ACHN (cell line): ENCODE measurements around the gene CDK4.

ENCODE experiments used
- DNase-seq: peaks from one replicate; pipeline ENCODE4 v3.0.0-alpha.2; 2015
- in situ Hi-C: cut with HindIII; loops from 2 replicates; pipeline ENCODE4 v1.10.0; 2017; ENCODE audit warnings: low sequenced_read_pairs, low pct_ligation_motif_present, low pct_unique_long_range_greater_than_20kb

Gene CDK4

GRCh38 chr12:57743769-57744168, 8.3 kb downstream of the CDK4 start:
- no peak for DNase-seq
- in situ Hi-C loops, result no loop called here

DNA sequence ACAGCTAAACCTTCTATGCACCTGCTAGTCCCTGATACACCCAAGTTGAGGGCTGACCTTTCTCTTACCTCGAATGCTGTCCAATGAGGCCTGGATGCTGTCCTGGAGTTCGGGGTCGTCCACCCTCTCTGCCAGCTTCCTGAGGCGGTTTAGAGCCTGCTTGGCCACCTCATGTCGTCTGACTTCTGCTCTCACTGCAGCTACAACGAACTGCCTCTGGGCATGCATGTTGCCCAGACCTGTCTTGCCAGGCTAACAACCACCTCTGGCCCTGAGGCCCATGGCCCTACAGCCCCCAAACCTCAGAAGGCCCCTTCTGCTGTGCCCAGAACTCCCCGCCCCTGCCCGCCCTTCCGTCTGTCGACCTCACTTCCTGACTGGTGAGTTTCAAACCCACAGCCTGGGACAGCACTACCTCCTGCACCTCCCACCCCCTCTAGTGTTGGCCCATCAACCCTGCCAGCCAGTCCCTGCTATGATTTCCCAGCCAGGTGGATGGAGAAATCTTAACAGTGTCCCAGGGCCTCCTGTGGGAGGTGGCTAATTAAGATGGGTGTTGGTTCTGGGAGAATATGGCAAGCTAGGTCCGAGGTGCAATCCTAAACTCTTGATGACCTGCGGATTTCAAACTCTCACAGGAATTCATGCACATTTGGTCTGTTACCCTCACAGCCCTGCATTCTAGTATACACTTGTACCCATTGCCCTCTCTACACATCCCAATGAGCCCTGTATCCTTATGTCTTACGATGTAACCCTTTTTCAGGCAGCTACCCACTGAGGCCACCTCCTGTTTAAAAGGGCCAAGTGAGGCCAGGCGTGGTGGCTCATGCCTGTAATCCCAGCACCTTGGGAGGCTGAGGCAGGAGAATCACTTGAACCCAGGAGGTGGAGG, 10.0 kb downstream of the CDK4 start:
- in situ Hi-C loops, result no loop called here
- peak; percentile 43 for DNase-seq

- in situ Hi-C loops, result no loop called here
- DNase-seq, result no peak
These were observed 10.7 kb downstream of the CDK4 start for GRCh38 chr12:57741413-57741789.

DNA sequence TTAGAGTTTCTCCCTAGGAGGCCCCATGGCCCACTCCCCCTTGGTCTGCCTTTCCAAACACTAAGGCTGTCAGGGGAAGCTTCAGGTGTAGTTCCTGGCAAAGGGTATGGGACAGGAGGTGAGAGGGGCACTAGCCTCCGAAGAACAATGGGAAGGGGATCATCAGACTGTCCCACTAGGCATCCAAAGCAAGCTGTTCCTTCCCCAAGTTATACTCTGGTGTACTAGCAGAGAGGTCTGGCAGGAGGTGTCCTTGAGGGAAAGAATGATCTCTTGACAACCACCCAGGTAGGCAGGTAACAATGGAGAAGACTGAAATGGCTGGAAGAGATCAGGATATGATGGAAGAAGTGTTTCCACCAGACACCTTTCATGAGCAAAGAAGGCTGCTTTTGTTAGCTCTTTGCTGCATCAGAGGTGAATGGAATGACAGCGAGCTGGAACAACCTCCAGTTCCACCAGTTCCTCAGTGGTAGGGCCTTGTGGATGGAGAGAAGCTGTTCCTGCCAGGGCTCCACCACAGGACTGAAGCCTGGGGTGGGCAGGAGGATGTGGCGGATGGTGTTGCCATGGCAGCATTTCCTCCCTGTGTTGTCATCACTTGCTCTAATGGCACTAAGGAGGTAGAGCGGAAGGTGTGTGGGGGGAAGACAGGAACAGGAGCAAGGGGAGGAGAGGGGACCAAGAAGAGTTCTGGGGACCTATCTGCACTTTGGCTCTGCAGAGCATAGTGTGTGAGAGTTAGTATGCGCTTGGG, 11.3 kb downstream of the CDK4 start:
- no peak for DNase-seq
- in situ Hi-C loops, result no loop called here

DNA sequence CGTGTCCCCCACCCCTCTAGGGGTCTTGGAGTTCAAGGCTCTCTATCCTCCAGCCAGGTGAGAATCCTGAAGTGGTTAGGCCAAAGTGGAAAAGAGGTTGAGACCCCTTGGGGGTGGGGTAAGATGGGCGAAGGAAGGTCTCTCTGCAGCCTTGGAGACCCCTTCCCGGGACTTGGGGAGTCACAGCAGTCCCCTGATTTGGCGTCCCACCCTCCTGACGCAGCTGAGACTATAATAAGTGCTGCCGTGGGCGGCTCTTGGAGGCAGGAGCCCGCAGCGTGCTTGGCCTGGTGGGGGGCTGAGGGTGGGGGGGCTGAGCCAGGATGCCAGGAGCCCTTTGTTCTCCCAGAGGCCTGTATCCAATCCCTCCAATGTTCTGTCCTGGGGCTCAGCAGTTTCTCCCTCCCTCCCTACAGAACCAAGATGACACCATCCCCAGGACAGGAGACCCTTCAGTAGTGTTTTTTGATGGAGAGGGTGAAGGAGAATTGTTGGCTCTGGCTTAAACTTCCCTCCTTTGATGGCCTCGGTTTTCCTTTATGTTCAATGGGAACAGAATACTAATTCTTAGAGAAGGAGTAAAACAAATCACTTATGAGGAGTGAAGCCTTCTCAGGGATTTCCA, 12.1 kb downstream of the CDK4 start:
- in situ Hi-C loops, result no loop called here
- no peak for DNase-seq

- in situ Hi-C loops, result no loop called here
- DNase-seq, result no peak
These were observed 12.7 kb downstream of the CDK4 start for GRCh38 chr12:57739387-57739786.

DNA sequence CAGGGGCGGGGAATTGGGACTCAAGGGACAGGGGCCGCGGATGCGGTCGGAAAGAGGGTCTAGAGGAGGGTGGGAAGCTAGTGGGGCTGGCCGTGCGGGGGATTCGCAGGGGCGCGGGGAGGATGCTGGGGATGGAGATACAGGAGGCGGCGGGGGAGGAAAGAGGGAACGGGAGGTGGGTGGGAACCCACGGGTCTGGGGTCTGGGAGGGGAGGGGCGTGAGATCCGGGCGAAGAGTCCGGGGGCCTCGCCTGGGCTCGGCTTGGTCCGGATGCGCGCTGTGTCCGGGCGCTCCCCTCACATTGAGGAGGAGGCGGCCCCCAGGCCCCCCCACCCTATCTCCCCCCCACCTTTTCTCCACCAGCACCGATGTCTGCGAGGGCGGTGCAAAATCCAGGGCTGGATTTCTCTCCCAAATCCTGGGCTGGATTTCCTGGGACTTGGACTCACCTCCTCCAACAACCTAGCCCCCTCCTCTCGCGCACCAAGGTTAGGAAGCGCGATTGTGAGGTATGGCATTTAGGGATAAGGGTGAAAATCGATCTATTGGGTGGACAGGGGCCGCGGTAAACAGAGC, 13.4 kb downstream of the CDK4 start, which contains the start of gene AGAP2:
Gene AGAP2 (minus strand): TSS at position 82 of the 577 bp plus-strand sequence. CDS start 496 bp downstream, outside the sequence.
- in situ Hi-C loops, result no loop called here
- peak; percentile 35 for DNase-seq

DNA sequence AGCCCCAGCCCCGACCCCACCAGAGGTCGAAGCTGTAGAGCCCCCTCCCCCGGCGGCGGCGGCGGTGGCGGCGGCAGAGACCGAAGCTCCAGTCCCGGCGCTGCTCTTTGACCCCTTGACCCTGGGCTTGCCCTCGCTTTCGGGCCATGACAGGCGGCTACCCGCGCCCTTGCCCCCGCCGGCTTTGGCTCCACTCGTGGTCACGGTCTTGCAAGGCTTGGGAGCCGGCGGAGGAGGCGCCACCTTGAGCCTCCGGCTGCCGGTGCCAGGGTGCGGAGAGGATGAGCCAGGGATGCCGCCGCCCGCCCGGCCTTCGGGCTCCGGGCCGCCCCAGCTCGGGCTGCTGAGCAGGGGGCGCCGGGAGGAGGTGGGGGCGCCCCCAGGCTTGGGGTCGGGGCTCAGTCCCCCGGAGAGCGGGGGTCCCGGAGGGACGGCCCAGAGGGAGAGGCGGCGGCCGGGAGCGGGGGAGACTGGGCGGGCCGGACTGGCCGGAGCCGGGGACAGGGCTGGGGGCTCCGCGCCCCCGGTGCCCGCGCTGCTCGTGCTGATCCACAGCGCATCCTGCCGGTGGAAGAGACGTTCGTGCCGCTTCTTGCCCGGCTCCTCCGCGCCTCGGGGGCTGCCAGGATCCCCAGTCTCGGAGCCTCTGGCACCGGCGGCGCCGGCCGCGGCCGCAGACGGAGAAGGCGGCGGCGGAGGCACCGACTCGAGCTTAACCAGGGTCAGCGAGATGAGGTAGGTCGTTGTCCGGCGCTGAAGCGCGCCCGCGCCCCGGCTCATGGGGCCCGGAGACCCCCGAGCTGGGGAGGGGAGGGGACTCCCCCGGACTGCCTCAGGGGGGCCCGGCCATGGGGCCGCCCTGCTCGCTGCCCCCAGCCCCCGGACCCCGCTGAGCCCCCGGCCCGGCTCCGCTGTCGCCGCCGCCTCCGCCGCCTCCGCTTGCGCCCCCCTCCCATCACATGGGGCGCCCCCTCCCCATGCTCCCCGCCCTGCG, 14.3 kb downstream of the CDK4 start:
- peak; percentile 50 for DNase-seq
- in situ Hi-C loops, result no loop called here

- DNase-seq, result no peak
- in situ Hi-C loops, result no loop called here
These were observed 15.2 kb downstream of the CDK4 start for GRCh38 chr12:57736741-57737466.

GRCh38 chr12:57735952-57736740, 16.0 kb downstream of the CDK4 start:
- peak; percentile 68 for DNase-seq
- in situ Hi-C loops, result no loop called here

DNA sequence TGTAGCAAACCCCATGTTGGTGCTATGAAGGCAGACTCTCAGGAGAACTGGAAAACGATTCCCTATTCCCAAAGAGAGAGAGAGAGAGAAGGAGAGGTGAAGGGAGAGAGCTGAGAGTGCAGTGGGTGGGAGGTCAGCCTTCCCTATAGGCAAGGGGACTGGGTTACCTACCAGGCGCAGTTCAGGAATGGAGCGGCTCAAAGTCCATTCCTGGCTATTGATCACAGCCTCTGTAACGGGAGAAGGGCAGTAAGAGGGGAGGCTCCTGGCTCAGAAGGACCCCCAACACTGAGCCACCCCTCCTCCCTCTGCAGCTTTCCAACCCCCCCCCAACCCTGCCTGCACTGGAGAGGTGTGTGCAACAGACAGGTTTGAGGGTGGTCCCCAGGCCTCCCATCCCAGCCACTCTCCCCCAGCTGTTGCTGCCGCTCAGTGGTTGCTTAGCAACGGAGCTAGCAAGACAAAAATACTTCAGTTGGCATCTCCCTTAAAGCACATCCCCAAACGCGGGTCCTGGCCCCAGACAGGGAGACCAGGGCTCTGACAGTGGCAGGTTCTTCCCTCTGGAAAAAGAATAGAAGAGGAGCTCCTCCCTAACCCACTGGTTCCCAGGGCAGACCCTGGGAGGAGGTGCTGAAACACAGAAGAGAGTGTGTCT, 16.8 kb downstream of the CDK4 start:
- DNase-seq, result no peak
- in situ Hi-C loops, result no loop called here

- in situ Hi-C loops, result no loop called here
- no peak for DNase-seq
These were observed 17.5 kb downstream of the CDK4 start for GRCh38 chr12:57734591-57734990.

- DNase-seq, result no peak
- in situ Hi-C loops, result no loop called here
These were observed 18.2 kb downstream of the CDK4 start for GRCh38 chr12:57733928-57734327.

GRCh38 chr12:57732726-57733593, 19.1 kb downstream of the CDK4 start:
- in situ Hi-C loops, result no loop called here
- no peak for DNase-seq

GRCh38 chr12:57732270-57732669, 19.8 kb downstream of the CDK4 start:
- no peak for DNase-seq
- in situ Hi-C loops, result no loop called here
